NCI-H345 (cell line): Measurements from ENCODE around the gene GPATCH4.
A peak's percentile ranks its signal among the peaks of the same experiment; 100 is the strongest.
"Not testable (repeated sequence)": the region's sequence is repeated elsewhere in the genome, so short reads cannot be mapped to it uniquely, and the experiment has no call there.

Experiments used
- DNase-seq: peaks from one replicate; lab custom pipeline; 2025; lab: John Stamatoyannopoulos, UW

The GPATCH4 gene

GRCh38 chr1:156601122-156601830, at the start of gene GPATCH4:
Gene GPATCH4 (minus strand): TSS chr1:156601479.
- DNase-seq, result peak; percentile 78

GRCh38 chr1:156648951-156649350, 47.7 kb upstream of the GPATCH4 start:
- DNase-seq, result no peak

GRCh38 chr1:156648496-156648895, 47.2 kb upstream of the GPATCH4 start:
- no peak for DNase-seq

- DNase-seq, result no peak
These were observed 46.1 kb upstream of the GPATCH4 start for GRCh38 chr1:156647351-156647750.

- DNase-seq, result no peak
These were observed 45.5 kb upstream of the GPATCH4 start for GRCh38 chr1:156646738-156647211.

GRCh38 chr1:156645666-156646065, 44.4 kb upstream of the GPATCH4 start:
- no peak for DNase-seq

- DNase-seq, result no peak
These were observed 43.8 kb upstream of the GPATCH4 start for GRCh38 chr1:156645056-156645455.

GRCh38 chr1:156644640-156645039, 43.4 kb upstream of the GPATCH4 start:
- no peak for DNase-seq

- no peak for DNase-seq
These were observed 42.9 kb upstream of the GPATCH4 start for GRCh38 chr1:156644146-156644545.

GRCh38 chr1:156643778-156644092, 42.5 kb upstream of the GPATCH4 start:
- DNase-seq, result no peak

- DNase-seq, result no peak
These were observed 41.9 kb upstream of the GPATCH4 start for GRCh38 chr1:156643049-156643777.

GRCh38 chr1:156642265-156643048, 41.2 kb upstream of the GPATCH4 start:
- no peak for DNase-seq

- peak; percentile 39 for DNase-seq
These were observed 40.5 kb upstream of the GPATCH4 start, which contains the start of gene BCAN for GRCh38 chr1:156641761-156642264. Gene BCAN (plus strand): TSS chr1:156642117. CDS start chr1:156646055, 3,938 bp downstream.

GRCh38 chr1:156640842-156641706, 39.8 kb upstream of the GPATCH4 start:
- no peak for DNase-seq

GRCh38 chr1:156639601-156640101, 38.4 kb upstream of the GPATCH4 start:
- no peak for DNase-seq

GRCh38 chr1:156638189-156638985, 37.1 kb upstream of the GPATCH4 start:
- no peak for DNase-seq

GRCh38 chr1:156632355-156632754, 31.1 kb upstream of the GPATCH4 start:
- no peak for DNase-seq

GRCh38 chr1:156631152-156631551, 29.9 kb upstream of the GPATCH4 start:
- DNase-seq, result not testable (repeated sequence)

- DNase-seq, result no peak
These were observed 28.7 kb upstream of the GPATCH4 start for GRCh38 chr1:156629823-156630449.
